GM13976 (cell line): ENCODE measurements around the gene ABHD6.
"Not testable (repeated sequence)": the region's sequence is repeated elsewhere in the genome, so short reads cannot be mapped to it uniquely, and the experiment has no call there.

ENCODE experiments used
- DNase-seq: peaks from one replicate; pipeline ENCODE4 v3.0.0; 2012; ENCODE audit warnings: low spot score
- in situ Hi-C: fragments of 300-500 bp; cut with MboI; formaldehyde crosslinking; loops from one replicate; pipeline ENCODE4 v1.12.0; 2022; ENCODE audit warnings: low sequenced_read_pairs, mixed read lengths, inconsistent platforms; ENCODE audit not compliant: unreplicated experiment
- TF ChIP-seq, protein P1 (sequence below): IDR thresholded peaks from 2 replicates; pipeline ENCODE4 v1.5.1; 2012; ENCODE audit warnings: borderline replicate concordance, mild to moderate bottlenecking; ENCODE audit not compliant: insufficient read depth; ENCODE audit errors: extremely low read depth, missing control alignments, control extremely low read depth

ABHD6 gene

DNA sequence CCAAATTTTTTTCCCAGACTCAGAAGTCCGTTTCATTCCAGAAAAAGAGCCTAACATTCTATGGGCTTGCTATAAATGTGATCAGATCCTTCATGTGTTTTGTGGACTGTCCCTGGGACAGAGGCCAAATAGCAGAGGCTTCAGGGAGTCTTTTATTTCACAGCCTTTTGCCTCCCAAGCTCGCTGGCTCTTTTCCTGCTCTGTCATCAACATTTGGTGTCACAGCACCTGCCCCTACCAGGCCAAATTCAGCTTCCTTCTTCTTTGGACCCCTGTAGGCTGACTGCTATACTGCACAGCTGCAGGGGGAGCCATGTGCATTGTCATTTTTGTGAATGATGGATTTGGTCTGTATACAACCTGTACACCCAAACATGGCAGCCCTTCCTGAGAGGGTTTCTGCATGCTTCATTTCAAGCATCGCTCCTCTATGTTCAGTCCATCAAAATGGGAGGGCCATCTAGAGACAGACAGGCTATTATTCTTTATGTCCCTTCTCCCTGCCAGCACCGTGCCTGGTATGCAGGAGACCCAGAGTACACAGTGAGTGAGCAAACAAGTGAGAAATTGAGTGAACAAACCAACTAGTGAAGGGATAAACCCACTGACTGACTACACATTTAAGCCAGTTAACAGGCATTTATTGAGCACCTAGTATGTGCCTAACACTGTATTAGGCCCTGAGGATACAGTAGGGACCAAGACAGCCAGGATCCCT, 50.6 kb downstream of the ABHD6 start:
- DNase-seq: no peak
- in situ Hi-C loops: no loop called here
- TF ChIP-seq, protein P1, sequence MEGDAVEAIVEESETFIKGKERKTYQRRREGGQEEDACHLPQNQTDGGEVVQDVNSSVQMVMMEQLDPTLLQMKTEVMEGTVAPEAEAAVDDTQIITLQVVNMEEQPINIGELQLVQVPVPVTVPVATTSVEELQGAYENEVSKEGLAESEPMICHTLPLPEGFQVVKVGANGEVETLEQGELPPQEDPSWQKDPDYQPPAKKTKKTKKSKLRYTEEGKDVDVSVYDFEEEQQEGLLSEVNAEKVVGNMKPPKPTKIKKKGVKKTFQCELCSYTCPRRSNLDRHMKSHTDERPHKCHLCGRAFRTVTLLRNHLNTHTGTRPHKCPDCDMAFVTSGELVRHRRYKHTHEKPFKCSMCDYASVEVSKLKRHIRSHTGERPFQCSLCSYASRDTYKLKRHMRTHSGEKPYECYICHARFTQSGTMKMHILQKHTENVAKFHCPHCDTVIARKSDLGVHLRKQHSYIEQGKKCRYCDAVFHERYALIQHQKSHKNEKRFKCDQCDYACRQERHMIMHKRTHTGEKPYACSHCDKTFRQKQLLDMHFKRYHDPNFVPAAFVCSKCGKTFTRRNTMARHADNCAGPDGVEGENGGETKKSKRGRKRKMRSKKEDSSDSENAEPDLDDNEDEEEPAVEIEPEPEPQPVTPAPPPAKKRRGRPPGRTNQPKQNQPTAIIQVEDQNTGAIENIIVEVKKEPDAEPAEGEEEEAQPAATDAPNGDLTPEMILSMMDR: no peak

DNA sequence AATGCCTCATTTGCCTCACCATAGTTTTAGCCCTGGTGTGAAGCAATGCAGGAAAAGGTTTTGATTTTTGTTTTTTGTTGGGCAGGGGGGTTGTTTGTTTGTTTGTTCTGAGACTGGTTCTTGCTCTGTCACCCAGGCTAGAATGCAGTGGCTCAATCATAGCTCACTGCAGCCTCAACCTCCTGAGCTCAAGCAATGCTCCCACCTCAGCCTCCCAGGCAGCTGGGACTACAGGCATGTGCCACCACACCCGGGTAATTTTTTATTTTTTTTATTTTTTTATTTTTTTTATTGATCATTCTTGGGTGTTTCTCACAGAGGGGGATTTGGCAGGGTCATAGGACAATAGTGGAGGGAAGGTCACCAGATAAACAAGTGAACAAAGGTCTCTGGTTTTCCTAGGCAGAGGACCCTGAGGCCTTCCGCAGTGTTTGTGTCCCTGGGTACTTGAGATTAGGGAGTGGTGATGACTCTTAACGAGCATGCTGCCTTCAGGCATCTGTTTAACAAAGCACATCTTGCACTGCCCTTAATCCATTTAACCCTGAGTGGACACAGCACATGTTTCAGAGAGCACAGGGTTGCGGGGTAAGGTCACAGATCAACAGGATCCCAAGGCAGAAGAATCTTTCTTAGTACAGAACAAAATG, 51.5 kb downstream of the ABHD6 start:
- in situ Hi-C loops, DNase-seq: not testable (repeated sequence)

DNA sequence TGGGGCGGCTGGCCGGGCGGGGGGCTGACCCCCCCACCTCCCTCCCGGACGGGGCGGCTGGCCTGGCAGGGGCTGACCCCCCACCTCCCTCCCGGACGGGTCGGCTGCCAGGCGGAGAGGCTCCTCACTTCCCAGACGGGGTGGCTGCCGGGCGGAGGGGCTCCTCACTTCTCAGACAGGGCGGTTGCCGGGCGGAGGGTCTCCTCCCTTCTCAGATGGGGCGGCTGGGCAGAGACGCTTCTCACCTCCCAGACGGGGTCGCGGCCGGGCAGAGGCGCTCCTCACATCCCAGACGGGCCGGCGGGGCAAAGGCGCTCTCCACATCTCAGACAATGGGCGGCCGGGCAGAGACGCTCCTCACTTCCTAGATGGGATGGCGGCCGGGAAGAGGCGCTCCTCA, 52.9 kb downstream of the ABHD6 start:
- DNase-seq, in situ Hi-C loops: not testable (repeated sequence)

DNA sequence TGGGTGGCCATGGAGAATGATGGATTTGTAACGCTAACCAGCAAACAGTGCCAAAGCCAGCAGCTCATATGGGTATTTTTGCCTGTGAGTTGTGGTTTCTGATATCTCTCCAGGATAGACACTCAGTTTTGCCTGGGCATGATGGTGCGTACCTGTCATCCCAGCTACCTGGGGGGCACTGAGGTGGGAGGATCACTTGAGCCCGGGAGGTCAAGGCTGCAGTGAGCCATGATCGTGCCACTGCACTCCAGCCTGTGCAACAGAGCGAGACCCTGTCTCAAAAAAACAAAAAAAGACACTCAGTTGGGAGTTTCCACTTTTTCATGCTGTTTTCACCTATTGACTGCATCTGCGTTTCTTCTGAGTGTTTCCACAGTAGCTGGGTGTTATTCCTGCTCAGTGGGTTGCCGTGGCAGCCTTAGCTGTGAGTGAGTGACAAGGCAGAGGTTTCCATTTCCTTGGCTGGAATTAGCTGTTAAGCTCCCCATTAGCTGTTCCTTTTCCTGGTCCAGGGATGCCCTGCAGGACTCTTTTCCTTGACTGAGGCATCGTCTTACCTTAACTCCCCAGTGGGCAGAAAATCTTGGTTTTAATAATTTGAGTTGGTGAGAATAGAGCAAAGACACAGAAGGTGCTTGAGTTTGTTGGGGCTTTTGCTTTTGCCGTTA, 54.2 kb downstream of the ABHD6 start:
- TF ChIP-seq, protein P1: no peak
- DNase-seq: no peak
- in situ Hi-C loops: no loop called here

DNA sequence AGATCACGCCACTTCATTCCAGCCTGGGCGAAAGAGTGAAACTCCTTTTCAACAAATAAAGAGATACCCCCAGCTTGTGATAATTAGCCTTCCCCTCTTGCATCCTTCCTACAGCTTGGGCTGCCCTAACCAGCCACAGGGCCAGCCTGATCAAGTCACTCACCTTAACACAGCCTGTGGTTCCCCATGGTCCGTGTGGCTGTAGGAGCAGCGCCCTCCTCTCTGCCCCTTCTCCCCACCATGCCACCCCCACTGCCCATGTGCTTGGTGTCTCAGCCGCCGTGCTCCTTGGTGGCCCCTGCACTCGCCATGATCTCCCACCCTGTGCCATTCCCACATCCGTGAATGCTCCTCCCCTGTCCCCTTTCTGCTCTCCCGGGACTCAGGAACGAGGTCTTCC, 55.3 kb downstream of the ABHD6 start:
- in situ Hi-C loops: no loop called here
- TF ChIP-seq, protein P1: no peak

DNA sequence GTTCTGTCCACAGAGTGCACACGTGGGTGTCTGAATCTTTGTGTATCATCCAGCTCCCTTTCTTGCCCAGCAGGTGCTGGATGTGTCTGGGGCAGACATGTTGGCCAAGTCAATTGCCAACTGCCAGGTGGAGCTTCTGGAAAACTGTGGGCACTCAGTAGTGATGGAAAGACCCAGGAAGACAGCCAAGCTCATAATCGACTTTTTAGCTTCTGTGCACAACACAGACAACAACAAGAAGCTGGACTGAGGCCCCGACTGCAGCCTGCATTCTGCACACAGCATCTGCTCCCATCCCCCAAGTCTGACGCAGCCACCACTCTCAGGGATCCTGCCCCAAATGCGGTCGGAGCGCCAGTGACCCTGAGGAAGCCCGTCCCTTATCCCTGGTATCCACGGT, 55.9 kb downstream of the ABHD6 start:
- in situ Hi-C loops: no loop called here
- TF ChIP-seq, protein P1: no peak
- no peak for DNase-seq

More for the DNA sequence above, 55.3 kb downstream of the ABHD6 start:
- no peak for DNase-seq

DNA sequence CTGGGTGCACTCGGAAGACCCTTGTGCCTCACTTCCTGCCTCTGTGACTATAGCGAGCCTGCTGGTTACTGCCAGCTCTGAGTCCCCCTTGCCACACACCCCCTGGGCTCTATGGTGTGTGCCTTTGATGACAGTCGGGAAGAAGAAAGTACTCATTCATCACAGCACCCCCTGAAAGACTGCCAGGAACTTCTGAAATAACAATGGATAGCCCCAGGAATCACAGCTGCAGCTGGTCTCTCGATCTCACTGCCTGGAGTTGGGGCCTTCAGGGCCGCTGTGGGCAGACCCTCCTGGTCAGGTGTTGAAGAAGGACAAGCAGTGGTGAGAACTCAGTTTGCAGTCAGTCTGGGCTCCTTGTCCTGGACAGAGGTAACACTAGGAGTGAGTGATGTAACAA, 58.7 kb downstream of the ABHD6 start:
- in situ Hi-C loops: no loop called here
- DNase-seq: no peak
- TF ChIP-seq, protein P1: no peak
